Ovary (tissue), 3 donors: ENCODE data around the gene SMAD3.

Experiments
- EP300 ChIP-seq: sonication (generic); formaldehyde crosslinking; IDR thresholded peaks from one replicate; pipeline ENCODE4 v1.6.1; 2017; ENCODE audit warnings: antibody characterized with exemption
- POLR2A ChIP-seq: fragments of 450-650 bp; IDR thresholded peaks from one replicate; pipeline ENCODE4 v1.6.1; 2017; ENCODE audit warnings: antibody characterized with exemption, mild to moderate bottlenecking, moderate library complexity
- TF ChIP-seq, protein P1 (sequence below), 3 donors: fragments of 450-650 bp in 2 of 3; fragments of 200-600 bp in 1 of 3; IDR thresholded peaks; one replicate each; pipeline versions ENCODE4 v1.5.1 to v1.8.0; 2016 to 2022; ENCODE audit warnings: antibody characterized with exemption in 3 of 3, mild to moderate bottlenecking in 1 of 3
- donor health status: DM: no; HTN: no; CAD: no.

DNA sequence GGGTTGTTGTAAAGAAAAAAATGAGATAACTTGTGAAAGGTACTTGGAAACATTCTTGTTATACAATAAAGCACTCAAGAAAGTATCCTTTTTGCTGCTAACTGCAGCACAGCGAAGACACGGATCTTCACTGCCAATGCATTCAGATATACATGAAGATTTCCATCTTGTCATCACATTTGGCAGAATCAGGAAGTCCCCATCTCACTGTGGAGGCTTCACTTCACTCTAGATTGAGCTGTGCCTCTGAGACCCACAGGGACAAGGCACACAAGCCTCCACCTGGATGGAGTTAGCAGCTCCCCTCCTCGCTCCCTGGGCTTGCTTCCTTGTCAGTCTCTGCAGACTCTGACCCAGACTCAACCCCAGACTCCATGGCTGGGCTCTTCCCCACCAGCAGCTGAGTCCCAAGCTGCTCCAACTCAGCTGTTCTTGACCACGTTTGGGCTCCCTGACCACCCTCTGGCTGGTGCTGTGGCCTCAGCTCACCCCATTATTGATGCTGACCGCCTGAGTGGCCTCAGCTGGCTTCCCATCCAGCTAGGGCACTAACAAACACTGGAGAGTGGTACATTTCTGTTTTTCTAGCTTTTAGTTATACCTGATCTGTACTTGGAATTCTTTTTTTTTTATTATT is 45.4 kb upstream of the SMAD3 start:
- TF ChIP-seq, protein P1, sequence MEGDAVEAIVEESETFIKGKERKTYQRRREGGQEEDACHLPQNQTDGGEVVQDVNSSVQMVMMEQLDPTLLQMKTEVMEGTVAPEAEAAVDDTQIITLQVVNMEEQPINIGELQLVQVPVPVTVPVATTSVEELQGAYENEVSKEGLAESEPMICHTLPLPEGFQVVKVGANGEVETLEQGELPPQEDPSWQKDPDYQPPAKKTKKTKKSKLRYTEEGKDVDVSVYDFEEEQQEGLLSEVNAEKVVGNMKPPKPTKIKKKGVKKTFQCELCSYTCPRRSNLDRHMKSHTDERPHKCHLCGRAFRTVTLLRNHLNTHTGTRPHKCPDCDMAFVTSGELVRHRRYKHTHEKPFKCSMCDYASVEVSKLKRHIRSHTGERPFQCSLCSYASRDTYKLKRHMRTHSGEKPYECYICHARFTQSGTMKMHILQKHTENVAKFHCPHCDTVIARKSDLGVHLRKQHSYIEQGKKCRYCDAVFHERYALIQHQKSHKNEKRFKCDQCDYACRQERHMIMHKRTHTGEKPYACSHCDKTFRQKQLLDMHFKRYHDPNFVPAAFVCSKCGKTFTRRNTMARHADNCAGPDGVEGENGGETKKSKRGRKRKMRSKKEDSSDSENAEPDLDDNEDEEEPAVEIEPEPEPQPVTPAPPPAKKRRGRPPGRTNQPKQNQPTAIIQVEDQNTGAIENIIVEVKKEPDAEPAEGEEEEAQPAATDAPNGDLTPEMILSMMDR (IDR thresholded peaks at IDR 0.05) = no peak
- TF ChIP-seq EP300 = no peak
- no peak for TF ChIP-seq POLR2A
